Right lobe of liver (tissue), 6 donors: ENCODE data around the gene TEK. TPM values are rescaled to one million over a fixed set of nuclear protein-coding genes. Genes with fewer than 3 reads are reported as not detected.

Source experiments
- ATAC-seq, 4 donors: fragments of 200-7000 bp; cut with Tn5 transposase; one replicate each; pipeline ENCODE4 v1.9.1; 2020; ENCODE audit warnings: mild to moderate bottlenecking in 4 of 4, moderate library complexity in 4 of 4
- DNase-seq, 3 donors: peaks; one replicate each; pipeline ENCODE4 v3.0.0-alpha.2; 2020
- H3K27ac ChIP-seq, 3 donors: fragments of 200-600 bp; one replicate each; pipeline ENCODE4 v1.8.0; 2022
- H3K27me3 ChIP-seq, 2 donors: fragments of 200-600 bp; one replicate each; pipeline ENCODE4 v1.8.0; 2022
- H3K36me3 ChIP-seq, 4 donors: fragments of 200-600 bp; sonication (generic) in 1 of 4; one replicate each; pipeline versions ENCODE4 v1.5.1 to v1.8.0; 2017 to 2022; ENCODE audit warnings: control low read depth in 1 of 4
- H3K4me1 ChIP-seq, 4 donors: fragments of 200-600 bp; sonication (generic) in 1 of 4; one replicate each; pipeline versions ENCODE4 v1.5.1 to v1.8.0; 2017 to 2022; ENCODE audit warnings: control low read depth in 1 of 4
- H3K4me3 ChIP-seq, 3 donors: fragments of 200-600 bp; one replicate each; pipeline ENCODE4 v1.8.0; 2022
- H3K9me3 ChIP-seq, 4 donors: fragments of 200-600 bp; sonication (generic) in 1 of 4; one replicate each; pipeline versions ENCODE4 v1.5.1 to v1.8.0; 2017 to 2022; ENCODE audit warnings: control low read depth in 1 of 4
- POLR2A ChIP-seq: fragments of 450-650 bp; IDR thresholded peaks from one replicate; pipeline ENCODE4 v1.6.1; 2017; ENCODE audit warnings: antibody characterized with exemption, mild to moderate bottlenecking
- WGBS: methylation state at CpG from one replicate; pipeline ENCODE4 v1.1.6; 2018; ENCODE audit warnings: low coverage, low lambda C conversion rate; ENCODE audit not compliant: insufficient coverage; ENCODE audit errors: missing lambda C conversion rate; 5-methylcytosine and 5-hydroxymethylcytosine counted together
- intact Hi-C, 2 donors: fragments of 100-400 bp; cut with DNase I; formaldehyde crosslinking; loops; one replicate each; pipeline versions ENCODE4 v1.11.2 to v1.14.1; 2022
- total RNA-seq, 6 experiments: library from RNA; depleted of rRNA in 2 of 6; stranded (reverse); fragments of >200 nt in 2 of 6; fragmentation: NEBNext Ultra II Directional in 3 of 6; extraction: Animal tissue kit (Norgen Biotek cat#: 25700) in 3 of 6; gene quantifications; one replicate each; pipeline versions ENCODE4 v1.1.0 to v1.2.4, GENCODE V29; 2016 to 2023
- TF ChIP-seq, protein P1 (sequence below), 4 donors: fragments of 200-600 bp in 3 of 4; fragments of 450-650 bp in 1 of 4; IDR thresholded peaks; one replicate each; pipeline versions ENCODE4 v1.5.1 to v1.8.0; 2016 to 2022; ENCODE audit warnings: antibody characterized with exemption in 4 of 4, mild to moderate bottlenecking in 2 of 4
- donor health status: DM: no; HTN: yes; CAD: no.
- donor health status: DM: no; HTN: no; CAD: no.
- donor health status: DM: no; HTN: no; CAD: no.
- donor health status: DM: no; HTN: yes; CAD: no.
- donor health status: DM: no; HTN: yes; CAD: no.

The TEK gene
- total RNA-seq, 6 experiments from 2014 or later, result 4.0 to 6.9 (median 6.1) TPM

- 41% methylated on average over 3 of the region's 3 CpGs for WGBS
- TF ChIP-seq, protein P1, sequence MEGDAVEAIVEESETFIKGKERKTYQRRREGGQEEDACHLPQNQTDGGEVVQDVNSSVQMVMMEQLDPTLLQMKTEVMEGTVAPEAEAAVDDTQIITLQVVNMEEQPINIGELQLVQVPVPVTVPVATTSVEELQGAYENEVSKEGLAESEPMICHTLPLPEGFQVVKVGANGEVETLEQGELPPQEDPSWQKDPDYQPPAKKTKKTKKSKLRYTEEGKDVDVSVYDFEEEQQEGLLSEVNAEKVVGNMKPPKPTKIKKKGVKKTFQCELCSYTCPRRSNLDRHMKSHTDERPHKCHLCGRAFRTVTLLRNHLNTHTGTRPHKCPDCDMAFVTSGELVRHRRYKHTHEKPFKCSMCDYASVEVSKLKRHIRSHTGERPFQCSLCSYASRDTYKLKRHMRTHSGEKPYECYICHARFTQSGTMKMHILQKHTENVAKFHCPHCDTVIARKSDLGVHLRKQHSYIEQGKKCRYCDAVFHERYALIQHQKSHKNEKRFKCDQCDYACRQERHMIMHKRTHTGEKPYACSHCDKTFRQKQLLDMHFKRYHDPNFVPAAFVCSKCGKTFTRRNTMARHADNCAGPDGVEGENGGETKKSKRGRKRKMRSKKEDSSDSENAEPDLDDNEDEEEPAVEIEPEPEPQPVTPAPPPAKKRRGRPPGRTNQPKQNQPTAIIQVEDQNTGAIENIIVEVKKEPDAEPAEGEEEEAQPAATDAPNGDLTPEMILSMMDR (IDR thresholded peaks at IDR 0.05), result no peak
- TF ChIP-seq POLR2A, result no peak
- Histone ChIP-seq H3K9me3 (no peaks in the 10 kb centered on the region), H3K36me3 (no peaks in the 10 kb centered on the region), H3K4me1 (no peaks in the 10 kb centered on the region), H3K27me3 (no peaks in the 10 kb centered on the region), H3K4me3 (no peak overlapping the region), H3K27ac (no peak overlapping the region)
- intact Hi-C loops, result no loop called here
- DNase-seq, result no peak
- no peak for ATAC-seq
Observed at GRCh38 chr9:27195191-27195590, 86.2 kb downstream of the TEK start.

- Histone ChIP-seq H3K36me3 (no peaks in the 10 kb centered on the region), H3K4me3 (no peak overlapping the region), H3K9me3 (no peaks in the 10 kb centered on the region), H3K27ac (no peak overlapping the region), H3K4me1 (no peaks in the 10 kb centered on the region), H3K27me3 (no peaks in the 10 kb centered on the region)
- intact Hi-C loops, result no loop called here
- no peak for ATAC-seq
- TF ChIP-seq, protein P1 (IDR thresholded peaks at IDR 0.05), result no peak
- no peak for TF ChIP-seq POLR2A
- DNase-seq, result no peak
- 78% methylated on average over 3 of the region's 3 CpGs for WGBS
Observed at GRCh38 chr9:27196383-27196782, 87.4 kb downstream of the TEK start.

GRCh38 chr9:27198190-27198589 lies 89.2 kb downstream of the TEK start:
- Histone ChIP-seq H3K9me3 (no peaks in the 10 kb centered on the region), H3K4me3 (no peak overlapping the region), H3K27me3 (no peaks in the 10 kb centered on the region), H3K4me1 (no peaks in the 10 kb centered on the region), H3K36me3 (no peaks in the 10 kb centered on the region), H3K27ac (no peak overlapping the region)
- no peak for TF ChIP-seq POLR2A
- TF ChIP-seq, protein P1 (IDR thresholded peaks at IDR 0.05), result no peak
- intact Hi-C loops, result no loop called here
- DNase-seq, result no peak
- peak in 3 of 4 donors; percentile 25 to 75 (median 44) for ATAC-seq

DNA sequence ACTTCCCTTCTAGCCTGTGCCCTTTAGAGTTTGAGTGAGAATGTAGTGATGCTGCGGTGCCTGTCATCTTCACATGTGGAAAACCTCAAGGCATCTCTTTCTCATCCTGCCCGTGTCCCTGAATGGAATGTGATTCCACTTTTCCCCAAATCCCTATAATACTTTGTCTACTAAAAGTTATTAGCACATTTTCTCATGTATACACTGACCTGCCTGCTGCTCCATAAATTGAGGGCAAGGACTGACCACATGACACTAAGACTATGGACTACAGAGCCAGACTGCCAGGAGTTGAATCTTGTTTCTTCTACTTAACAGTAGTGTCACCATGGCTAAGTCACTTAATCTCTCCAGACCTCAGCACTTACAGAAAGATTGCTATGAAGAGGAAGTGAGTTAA lies 93.0 kb downstream of the TEK start:
- WGBS, result 60% methylated on average over 1 of the region's 2 CpGs
- intact Hi-C loops, result no loop called here
- no peak overlapping the region for H3K4me3 ChIP-seq
- no peaks in the 10 kb centered on the region for H3K36me3 ChIP-seq
- DNase-seq (no peak), ATAC-seq (no peak)
- no peak overlapping the region for H3K27ac ChIP-seq
- no peak for TF ChIP-seq POLR2A
- TF ChIP-seq, protein P1 (IDR thresholded peaks at IDR 0.05), result no peak
- no peaks in the 10 kb centered on the region for H3K9me3 ChIP-seq
- no peaks in the 10 kb centered on the region for H3K27me3 ChIP-seq
- H3K4me1 ChIP-seq, result no peaks in the 10 kb centered on the region

DNA sequence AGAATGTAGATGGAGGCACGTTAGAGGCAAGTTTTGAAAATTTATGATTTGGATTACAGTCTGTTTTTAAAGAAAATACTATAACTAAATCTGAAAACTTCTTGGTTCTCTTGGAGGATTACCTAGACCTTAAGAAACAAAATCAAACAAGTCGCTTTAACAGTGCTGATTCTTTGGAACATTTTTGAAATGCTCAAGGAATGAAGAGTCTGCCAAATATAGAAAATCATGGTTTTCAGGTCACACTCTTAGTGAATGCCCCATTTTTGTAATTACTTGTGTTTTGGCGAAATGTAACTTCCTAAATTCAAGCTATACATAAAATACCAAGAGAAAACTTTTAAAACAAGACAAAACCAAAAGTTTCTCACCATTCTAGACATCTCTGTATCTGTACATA lies 94.8 kb downstream of the TEK start:
- no peaks in the 10 kb centered on the region for H3K4me1 ChIP-seq
- ATAC-seq (no peak), DNase-seq (no peak)
- WGBS, result 37% methylated on average over 3 of the region's 3 CpGs
- no peak for TF ChIP-seq POLR2A
- TF ChIP-seq, protein P1 (IDR thresholded peaks at IDR 0.05), result no peak
- no peaks in the 10 kb centered on the region for H3K9me3 ChIP-seq
- no peak overlapping the region for H3K27ac ChIP-seq
- H3K4me3 ChIP-seq, result no peak overlapping the region
- H3K27me3 ChIP-seq, result no peaks in the 10 kb centered on the region
- intact Hi-C loops, result no loop called here
- H3K36me3 ChIP-seq, result no peaks in the 10 kb centered on the region
